Gastrocnemius medialis (tissue), 4 donors: Measurements from ENCODE around the gene NGFR.

ENCODE experiments used
- POLR2A ChIP-seq, 2 donors: fragments of 450-650 bp; IDR thresholded peaks; one replicate each; pipeline ENCODE4 v1.6.1; 2017; ENCODE audit warnings: antibody characterized with exemption in 2 of 2, mild to moderate bottlenecking in 2 of 2, moderate library complexity in 2 of 2
- TF ChIP-seq, protein P1 (sequence below), 5 experiments: fragments of 450-650 bp in 3 of 5; fragments of 200-600 bp in 2 of 5; sonication (generic) in 2 of 5; IDR thresholded peaks in 4 of 5; conservative IDR thresholded peaks in 1 of 5; 1 replicate in 4 of 5; 2 replicates in 1 of 5; pipeline ENCODE4 v1.5.1; 2016 to 2019; ENCODE audit warnings: antibody characterized with exemption in 5 of 5, mild to moderate bottlenecking in 3 of 5, moderate library complexity in 3 of 5

DNA sequence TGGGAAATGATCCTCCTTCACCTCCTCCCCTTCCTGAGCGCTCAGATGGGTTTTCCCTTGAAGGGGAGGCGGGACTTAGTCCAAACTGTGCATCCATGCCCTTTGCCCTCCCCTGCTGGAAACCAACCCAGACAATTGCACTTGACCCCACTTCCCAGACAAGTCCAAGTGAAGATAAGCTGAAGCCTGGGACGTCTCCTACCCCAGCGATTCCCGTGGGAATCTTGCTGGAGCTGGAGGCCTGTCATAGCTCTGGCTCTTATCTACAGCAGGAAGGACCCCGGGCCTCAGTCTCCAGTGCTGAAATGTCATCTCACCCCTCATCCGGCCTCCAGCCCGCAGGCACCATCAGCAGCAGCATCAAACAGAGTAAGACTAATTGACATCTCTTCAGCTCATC is 6.5 kb upstream of the NGFR start:
- TF ChIP-seq, protein P1, sequence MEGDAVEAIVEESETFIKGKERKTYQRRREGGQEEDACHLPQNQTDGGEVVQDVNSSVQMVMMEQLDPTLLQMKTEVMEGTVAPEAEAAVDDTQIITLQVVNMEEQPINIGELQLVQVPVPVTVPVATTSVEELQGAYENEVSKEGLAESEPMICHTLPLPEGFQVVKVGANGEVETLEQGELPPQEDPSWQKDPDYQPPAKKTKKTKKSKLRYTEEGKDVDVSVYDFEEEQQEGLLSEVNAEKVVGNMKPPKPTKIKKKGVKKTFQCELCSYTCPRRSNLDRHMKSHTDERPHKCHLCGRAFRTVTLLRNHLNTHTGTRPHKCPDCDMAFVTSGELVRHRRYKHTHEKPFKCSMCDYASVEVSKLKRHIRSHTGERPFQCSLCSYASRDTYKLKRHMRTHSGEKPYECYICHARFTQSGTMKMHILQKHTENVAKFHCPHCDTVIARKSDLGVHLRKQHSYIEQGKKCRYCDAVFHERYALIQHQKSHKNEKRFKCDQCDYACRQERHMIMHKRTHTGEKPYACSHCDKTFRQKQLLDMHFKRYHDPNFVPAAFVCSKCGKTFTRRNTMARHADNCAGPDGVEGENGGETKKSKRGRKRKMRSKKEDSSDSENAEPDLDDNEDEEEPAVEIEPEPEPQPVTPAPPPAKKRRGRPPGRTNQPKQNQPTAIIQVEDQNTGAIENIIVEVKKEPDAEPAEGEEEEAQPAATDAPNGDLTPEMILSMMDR (IDR thresholded peaks at IDR 0.05 in 4 of 5, conservative IDR thresholded peaks at IDR 0.05 in 1 of 5), result no peak
- no peak for TF ChIP-seq POLR2A (IDR thresholded peaks at IDR 0.05)
